T-helper 22 cell (primary cell): ENCODE results near the gene RFK.
"Not testable (repeated sequence)": the region's sequence is repeated elsewhere in the genome, so short reads cannot be mapped to it uniquely, and the experiment has no call there.

Experiments used
- DNase-seq: peaks from one replicate; pipeline ENCODE4 v3.0.0-alpha.2; 2020; ENCODE audit warnings: low read depth

RFK gene

DNA sequence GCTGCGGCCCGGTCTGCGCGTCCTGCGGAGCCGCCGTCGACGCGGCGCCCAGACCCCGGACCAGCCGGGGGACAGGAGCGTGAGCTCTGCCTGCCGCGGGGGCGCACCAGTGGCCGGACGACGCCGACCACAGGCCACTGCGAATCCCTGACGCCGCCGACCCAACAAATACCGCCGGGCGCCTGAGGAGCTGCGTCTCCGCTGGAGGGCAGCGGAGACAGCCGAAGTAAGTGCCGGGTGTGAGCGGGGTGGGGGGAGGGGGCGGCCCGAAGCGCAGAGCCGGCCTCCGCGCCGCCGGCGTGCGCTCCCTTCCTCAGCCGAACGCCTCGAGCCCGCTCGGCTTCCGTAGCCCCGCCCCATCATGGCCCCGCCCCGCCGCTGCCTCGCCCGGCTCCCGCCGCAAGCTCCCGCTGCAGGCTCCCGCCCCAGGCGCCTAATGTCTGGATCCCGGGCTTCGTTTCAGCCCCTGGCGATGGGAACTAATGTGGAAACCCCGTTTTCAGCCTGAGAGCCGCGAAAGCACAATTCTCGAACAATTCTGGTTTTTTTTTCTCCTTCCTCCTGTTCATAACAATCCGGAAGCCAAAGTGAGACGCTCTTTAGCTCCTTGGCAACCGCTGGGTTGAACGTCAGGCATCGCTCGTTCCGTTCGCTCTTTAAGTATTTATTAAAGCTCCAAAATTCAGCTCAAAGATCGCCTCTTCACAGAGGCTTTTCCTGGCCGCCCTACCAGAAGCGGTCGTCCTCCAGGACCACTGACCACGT, at the start of gene RFK:
Gene RFK, minus strand, starts transcription at position 232 of the 765 bp plus-strand sequence. CDS start 255 bp downstream, outside the sequence.
- peak; percentile 82 for DNase-seq

DNA sequence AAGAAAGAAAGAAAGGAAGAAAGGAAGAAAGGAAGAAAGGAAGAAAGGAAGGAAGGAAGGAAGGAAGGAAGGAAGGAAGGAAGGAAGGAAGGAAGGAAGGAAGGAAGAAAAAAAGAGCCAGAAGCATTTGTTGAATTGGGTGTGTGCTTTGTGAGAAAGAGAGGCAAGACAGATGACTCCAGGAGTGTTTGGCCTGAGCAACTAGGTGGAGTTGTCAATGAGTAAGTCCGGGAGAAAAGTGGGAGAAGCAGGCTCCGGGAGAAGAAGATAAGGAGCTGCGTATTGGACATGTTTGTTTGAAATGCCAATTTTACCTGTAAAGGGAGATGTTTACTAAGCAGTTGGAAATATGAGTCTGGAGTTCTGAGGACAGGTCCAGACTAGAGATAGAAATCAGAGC, 49.7 kb upstream of the RFK start:
- DNase-seq: no peak

DNA sequence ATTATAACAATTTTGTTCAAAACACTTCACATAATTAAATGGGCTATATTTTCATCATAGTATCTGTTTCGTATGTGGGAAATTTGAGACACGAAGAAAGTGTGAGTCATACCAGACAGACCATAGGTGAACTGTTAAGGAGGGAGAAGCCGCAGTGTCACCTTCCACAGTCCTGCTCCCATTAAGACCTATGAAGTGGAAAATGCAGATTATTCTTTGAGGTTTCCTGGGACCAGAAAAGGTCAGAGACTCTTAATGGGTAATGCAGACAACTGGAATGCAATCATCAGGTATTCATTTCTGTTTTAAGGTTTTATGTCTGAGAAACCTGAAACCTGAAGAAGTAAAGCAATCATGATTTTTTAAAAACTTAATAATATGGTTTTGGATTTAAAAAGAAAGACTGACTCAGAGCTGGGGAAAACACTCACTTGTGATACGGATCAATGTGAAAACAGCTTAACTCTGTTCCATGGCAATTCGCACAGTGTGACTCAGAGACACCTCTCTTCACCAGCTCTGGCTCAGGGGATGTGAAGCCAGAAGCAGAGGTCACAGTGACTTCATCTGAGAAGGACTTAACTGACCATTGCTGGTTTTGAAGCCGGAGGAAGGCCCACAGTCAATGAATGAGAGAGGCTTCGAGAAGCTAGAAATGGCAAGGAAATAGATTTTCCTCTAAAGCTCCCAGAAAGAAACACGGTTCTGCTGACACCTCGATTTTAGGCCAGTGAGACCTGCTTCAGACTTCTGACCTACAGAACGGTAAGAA, 47.5 kb upstream of the RFK start:
- no peak for DNase-seq

DNA sequence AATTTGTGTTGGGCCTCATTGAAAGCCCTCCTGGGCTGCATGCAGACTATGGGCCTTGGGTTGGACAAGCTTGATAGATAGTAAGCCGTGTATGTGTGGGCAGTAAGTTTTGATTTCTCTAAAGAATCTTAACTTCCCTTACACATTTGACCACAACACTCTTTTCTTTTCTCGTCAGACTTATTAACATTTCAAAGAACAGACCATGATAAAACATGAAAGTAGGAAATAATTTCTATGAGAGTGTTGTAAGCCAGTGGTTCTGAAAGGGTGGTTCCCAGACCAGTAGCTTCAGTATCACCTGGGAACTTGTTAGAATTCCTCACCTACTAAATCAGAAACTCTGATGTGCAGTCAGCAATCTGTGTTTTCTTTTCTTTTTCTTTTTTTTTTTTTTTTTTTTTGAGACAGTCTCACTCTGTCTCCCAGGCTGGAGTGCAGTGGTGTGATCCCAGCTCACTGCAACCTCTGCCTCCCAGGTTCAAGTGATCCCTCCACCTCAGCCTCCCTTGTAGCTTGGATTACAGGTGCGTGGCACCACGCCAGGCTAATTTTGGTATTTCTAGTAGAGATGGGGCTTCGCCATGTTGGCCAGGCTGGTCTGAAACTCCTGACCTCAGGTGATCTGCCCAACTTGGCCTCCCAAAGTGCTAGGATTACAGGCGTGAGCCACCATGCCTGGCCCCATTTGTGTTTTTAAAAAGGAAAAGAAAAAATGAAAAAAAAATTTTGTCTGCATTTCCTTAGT, 44.8 kb upstream of the RFK start:
- DNase-seq: no peak

DNA sequence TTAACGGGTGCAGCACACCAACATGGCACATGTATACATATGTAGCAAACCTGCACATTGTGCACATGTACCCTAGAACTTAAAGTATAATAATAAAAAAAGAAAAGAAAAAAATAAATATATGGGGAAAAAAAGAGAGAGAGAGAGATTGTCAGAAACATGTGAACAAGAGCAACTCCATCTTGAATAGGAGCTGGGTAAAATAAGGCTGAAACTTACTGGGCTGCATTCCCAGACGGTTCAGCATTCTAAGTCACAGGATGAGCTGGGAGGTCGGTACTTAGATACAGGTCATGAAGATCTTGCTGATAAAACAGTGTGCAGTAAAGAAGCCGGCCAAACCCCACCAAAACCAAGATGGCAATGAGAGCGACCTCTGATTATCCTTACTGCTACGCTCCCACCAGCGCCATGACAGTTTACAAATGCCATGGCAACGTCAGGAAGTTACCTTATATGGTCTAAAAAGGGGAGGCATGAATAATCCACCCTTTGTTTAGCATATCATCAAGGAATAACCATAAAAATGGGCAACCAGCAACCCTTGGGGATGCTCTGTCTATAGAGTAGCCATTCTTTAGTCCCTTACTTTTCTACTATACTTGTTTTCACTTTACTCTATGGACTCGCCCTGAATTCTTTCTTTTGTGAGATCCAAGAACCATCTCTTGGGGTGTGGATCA, 42.9 kb upstream of the RFK start:
- DNase-seq: not testable (repeated sequence)

DNA sequence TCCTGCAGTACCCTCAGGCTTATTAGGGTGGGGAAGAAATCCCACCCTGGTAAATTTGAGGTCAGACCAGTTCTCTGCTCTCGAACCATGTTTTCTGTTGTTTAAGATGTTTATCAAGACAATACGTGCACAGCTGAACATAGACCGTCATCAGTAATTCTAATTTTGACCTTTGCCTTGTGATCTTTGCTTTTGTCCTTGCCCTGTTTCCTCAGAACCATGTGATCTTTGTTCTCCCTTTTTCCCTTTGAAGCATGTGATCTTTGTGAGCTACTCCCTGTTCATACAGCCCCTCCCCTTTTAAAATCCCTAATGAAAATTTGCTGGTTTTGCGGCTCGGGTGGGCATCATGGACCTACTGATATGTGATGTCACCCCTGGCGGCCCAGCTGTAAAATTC, 40.7 kb upstream of the RFK start:
- DNase-seq: not testable (repeated sequence)

DNA sequence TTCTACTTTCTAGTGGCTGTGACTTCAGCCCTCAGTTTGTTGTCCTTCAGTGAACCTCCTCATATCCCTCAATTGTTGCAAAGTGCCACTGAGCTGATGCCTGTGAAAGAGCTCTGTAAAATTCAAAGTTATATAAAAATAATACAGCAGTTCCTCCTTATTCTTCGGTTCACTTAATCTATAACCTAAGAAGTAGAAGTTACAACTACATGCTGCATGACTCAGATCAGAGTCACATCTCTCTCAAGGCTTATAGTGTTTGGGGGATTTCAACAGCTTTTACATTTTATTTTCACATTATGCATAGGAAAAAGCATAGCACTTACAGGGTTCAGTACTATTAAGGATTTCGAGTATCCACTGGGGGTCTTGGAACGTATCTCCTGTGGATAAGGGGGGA, 39.6 kb upstream of the RFK start:
- no peak for DNase-seq

DNA sequence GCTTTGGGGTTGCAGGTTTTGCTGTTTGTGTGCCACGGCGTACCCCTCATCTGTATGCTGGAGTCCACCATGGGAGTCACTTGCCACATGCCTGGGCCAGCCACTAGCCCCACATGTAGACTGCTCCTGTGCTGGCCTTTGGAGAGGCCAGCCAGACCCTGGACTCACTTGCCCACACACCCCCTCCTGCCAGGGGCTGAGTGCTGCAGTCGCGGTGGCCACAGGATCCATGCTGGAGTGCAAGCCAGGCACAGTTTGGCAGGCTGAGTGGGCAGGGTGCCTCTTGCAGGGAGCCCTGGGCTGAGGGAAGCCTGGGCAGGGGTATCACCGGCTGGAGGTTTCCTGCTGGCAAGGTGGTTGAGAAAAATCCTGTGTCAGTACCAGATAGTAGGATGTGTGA, 39.2 kb upstream of the RFK start:
- DNase-seq: no peak

DNA sequence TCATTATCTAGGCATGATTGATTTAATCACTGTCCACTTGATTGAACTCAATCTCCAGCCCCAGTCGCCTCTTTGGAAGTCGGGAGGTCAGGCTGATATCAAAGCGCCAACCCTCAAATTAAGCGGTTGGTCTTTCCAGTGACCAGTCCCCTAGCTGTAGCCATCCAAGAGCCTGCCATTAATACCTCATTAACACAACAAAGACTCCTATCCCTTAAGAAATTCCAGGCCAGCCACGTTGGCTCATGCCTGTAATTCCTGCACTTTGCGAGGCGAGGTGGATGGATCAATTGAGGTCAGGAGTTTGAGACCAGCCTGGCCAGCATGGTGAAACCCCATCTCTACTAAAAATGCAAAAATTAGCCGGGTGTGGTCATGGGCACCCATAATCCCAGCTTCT, 37.4 kb upstream of the RFK start:
- DNase-seq: no peak

DNA sequence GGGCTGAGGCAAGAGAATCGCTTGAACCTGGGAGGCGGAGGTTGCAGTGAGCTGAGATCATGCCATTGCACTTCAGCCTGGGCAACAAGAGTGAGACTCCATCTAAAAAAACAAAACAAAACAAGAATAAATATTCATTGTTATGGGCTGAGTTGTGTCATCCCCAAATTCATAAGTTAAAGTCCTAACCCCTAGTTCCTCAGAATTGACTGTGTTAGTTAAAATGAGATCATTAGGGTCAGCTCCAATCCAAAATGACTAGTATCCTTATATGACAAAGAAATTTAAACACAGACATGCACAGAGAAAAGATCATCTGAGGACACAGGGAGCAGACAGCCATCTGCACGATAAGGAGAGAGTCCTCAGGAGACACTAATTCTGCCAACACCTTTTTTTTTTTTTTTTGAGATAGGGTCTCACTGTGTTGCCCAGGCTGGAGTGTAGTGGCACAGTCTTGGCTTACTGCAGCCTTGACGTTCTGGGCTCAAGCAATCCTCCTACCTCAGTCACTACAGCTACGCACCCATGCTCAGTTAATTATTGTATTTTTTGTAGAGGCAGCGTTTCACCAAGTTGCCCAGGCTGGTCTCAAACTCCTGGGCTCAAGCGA, 32.7 kb upstream of the RFK start:
- DNase-seq: no peak

DNA sequence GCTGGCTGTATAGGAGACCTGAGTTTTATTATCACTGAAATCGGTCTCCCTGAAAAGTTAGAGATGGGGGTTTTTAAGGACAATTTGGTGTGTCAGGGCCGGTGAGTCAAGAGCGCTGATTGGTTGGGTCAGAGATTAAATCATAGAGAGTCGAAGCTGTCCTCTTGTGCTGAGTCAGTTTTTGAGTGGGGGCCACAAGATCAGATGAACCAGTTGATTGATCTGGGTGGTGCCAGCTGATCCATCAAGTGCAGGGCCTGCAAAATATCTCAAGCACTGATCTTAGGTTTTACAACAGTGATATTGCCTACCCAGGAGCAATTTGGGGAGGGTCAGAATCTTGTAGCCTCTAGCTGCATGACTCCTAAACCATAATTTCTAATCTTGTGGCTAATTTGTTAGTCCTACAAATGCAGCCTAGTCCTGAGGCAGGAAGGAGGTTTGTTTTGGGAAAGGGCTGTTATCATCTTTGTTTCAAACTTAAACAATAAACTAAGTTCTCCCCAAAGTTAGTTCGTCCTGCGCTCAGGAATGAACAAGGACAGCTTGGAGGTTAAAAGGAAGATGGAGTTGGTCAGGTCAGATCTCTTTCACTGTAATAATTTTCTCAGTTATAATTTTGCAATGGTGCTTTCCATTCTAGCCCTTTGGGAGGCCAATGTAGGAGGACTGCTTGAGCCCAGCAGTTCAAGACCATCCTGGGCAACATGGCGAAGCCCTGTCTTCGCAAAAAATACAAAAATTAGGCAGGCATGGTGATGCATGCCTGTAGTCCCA, 31.6 kb upstream of the RFK start:
- no peak for DNase-seq

DNA sequence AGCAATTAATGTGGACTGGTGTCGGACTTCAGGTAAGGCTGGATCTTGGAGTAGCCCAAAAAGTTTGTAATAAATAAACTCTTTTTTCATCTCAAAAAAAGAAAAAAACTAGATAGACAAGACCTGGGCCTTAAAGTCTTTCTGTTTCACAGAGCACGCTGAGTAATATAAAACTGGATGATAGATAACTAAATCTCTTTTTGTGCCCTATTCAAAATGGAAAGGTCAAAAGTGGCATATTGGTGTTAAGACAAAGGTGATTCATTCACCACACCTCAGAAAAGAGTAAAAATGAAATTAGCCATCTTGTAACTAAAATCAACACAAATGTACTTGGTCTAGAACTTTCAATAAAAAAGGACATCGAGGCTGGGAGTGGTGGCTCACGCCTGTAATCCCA, 30.3 kb upstream of the RFK start:
- DNase-seq: no peak

DNA sequence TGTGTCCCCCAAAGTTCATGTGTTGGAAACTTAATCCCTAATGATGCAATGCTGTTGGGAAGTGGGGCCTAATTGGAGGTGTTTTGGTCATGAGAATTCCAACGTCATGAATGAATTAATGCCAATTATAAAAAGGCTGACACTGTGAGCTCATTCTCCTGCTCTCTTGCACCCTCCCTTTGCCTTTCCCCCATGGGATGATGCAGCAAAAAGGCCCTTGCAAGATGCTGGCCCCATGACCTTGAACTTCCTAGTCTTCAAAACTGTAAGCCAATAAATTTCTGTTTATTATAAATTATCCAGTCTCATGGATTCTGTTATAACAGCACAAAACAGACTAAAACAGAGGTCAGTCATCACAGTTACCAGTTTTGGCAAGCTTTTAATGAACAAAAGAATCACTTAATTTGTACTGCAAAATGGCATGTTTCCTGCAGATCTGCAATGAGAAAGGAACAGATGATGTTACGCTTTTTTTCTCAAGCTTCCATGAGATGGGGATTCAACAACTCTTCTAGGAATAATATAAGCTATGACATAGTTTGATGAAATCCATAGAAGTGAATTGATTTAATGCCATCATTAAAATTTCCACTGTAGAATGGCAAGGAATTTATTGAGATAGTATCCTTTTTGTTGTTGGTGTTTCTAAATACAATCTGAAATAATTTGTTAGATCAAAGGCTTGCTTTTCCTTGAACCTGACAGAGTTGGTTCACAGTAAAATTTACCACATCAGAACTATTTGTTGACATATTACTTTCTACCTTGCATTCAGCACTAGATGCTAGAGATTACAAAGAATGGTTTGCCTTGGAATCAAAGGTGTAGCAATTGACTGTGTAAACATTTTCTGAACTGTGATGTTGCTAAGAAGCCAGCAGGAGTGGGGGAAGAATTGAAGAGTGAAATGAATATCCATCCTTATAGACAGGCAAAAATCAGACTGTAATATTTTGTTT, 29.3 kb upstream of the RFK start:
- DNase-seq: no peak

DNA sequence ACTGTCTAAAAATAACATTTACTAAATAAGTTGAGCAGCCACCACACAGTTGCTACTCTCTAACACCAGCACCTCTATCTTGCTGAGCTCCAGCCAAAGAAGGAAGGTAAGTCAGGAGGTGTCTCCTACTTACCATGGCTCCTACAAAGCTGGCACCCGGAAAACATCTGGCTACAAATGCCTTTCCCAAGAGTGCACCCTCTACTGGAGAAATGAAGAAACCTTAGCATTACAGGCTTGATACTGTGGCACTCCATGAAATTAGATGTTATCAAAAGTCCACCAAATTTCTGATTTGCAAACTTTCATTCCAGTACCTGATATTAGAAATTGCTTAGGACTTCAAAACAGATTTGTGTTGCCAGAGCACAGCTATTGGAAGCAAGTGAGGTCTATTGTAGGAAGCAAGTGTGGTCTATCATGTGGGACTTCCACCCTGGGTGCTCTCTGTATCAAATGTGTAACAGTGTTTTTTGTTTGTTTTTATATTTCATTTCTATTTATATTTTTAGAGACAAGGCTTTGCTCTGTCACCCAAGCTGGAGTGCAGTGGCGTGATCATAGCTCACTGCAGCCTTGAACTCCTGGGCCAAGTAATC, 25.7 kb upstream of the RFK start:
- DNase-seq: no peak

DNA sequence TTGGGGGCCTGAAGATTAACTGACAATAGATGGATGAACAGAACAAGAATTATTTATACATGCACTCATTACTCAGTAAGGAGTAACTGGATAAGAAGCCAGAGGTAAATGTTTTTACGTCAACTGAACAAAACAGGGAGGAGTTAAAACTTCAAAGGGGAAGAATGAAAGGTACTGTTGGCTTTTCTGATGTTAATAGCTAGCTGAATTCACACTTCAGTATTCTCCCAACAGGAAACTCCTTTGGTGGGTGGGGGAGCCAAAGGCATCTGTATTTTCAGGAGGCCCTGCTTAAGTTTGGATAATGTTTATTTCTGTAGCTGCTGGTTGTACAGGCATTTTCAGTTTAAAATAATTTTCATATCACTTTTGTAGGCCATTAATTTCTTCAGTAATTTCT, 23.2 kb upstream of the RFK start:
- DNase-seq: no peak

DNA sequence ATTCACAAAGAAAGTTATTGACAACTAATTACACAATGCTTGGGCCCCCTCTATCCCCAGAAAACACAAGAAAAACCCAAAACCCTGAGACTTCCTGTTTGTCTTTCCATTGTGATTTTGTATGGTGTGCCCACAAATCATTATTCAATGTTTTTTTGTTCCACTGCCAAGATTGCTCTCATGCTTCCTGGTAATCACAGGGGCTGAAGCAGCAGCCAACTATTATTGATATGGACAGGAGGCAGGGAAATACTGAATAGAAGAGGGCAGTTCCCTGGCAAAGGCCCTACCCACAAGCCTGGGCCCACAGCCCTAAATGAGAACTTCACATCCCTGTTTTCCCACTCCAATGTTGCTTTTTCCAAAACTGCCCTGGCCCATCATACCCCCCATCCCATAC, 21.5 kb upstream of the RFK start:
- DNase-seq: no peak

DNA sequence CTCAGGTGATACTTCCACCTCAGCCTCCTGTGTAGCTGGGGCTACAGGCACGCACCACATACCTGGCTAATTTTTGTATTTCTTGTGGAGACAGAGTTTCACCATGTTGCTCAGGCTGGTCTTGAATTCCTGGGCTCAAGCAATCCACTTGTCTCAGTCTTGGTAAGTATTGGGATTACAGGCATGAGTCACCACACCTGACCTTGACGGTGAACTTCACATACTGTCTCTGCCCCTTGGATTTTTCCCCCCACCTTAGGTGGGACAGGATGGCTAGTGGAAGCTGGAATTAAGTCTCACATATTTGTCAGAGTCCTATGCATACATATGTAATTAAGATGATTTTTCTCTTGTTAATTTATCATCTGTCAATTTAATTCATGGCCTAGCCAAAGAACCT, 20.9 kb upstream of the RFK start:
- no peak for DNase-seq

DNA sequence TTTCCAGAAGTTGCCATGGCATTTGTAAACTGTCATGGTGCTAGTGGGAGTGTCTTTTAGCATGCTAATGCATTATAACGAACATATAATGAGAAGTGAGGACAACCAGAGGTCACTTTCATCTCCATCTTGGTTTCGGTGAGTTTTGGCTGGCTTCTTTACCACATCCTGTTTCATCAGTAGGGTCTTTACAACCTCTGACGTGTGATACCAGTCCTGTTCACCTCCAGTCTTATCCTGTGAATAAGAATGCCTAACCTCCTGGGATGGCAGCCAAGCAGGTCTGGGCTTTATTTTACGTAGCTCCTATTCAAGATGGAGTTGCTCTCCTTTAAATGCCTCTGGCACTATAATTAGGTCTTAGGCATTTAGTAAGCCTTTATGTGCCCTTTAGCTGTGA, 20.4 kb upstream of the RFK start:
- DNase-seq: no peak

DNA sequence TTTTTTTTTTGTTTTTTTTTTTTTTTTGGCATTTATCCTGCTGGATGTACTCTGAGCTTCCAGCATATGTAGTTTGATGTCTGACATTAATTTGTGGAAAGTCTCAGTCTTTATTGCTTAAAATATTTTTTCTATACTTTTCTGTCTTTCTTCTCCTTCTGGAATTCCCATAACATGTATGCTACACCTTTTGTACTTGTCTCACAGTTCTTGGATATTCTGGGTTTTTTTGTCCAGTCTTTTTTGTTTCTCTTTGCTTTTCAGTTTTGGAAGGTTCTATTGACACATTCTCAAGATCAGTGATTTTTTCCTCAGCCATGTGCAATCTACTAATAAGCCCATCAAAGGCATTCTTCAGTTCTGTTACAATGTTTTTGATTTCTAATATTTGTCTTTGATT, 19.4 kb upstream of the RFK start:
- no peak for DNase-seq

DNA sequence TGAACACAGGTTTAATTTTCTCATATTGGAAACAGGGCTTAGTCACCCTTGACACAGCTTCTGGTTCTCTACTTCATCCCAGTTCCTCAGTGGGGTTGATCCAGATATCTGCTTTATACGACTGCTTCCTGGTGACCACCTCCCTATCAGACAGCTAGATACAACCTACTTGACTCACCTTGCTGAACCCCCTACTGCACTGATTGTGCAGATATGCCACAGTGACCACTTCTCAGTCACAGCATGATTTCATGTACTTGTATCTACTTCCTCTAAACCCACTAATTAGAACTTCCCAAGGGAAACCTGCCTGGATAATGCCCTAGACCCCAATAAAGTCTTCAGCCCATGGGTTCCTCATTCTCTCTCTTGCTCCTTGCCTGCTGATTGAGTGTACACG, 18.4 kb upstream of the RFK start:
- no peak for DNase-seq
